ENCODE measurements around the gene SETD9.
A peak's percentile ranks its signal among the peaks of the same experiment; 100 is the strongest.

Gene SETD9

GRCh38 chr5:56908942-56909293 lies 478 bp upstream of the SETD9 start:
- Mint-ChIP-seq H3K4me1 (peaks cover 20% of the 10 kb centered on the region), H3K27me3 (no peaks in the 10 kb centered on the region), H3K36me3 (ENCODE audit: insufficient read depth) (peaks cover 2% of the 10 kb centered on the region), H3K4me3 (peak overlapping the region; percentile 98), H3K27ac (ENCODE audit: low read depth) (peak overlapping the region; percentile 98), H3K9me3 (no peaks in the 10 kb centered on the region)
- ATAC-seq (replicated peaks; ENCODE audit: extremely low read depth, poor library complexity, severe bottlenecking) = peak; percentile 6
- DNase-seq (ENCODE audit: low spot score in 2 of 2) = no peak

GRCh38 chr5:56910210-56910965 lies 992 bp downstream of the SETD9 start:
- peak; percentile 34 for ATAC-seq (replicated peaks; ENCODE audit: extremely low read depth, poor library complexity, severe bottlenecking)

DNA sequence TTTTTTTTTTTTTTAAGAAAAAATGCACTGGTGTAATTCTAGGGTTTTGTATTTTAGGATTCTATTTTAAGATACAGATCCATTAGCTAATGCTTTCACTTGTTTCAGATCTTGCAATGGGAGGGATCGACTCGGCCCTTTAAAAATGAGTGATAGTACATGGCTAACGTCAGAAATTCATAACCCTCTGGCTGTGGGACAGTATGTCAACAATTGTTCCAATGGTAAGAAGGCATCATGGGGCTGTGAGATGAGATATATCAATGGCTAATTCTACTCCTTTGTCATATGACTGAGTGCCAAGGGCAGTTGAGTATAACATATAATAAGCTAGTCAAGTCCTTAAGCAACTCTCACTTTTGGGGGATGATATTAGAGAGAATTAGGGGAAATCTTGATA lies 4.4 kb downstream of the SETD9 start:
- Mint-ChIP-seq H3K4me1 (peaks cover 14% of the 10 kb centered on the region), H3K27me3 (no peaks in the 10 kb centered on the region), H3K36me3 (ENCODE audit: insufficient read depth) (peaks cover 2% of the 10 kb centered on the region), H3K27ac (ENCODE audit: low read depth) (no peak overlapping the region), H3K9me3 (no peaks in the 10 kb centered on the region), H3K4me3 (no peak overlapping the region)
- no peak for ATAC-seq (replicated peaks; ENCODE audit: extremely low read depth, poor library complexity, severe bottlenecking)
- DNase-seq (ENCODE audit: low spot score in 2 of 2) = no peak

More at GRCh38 chr5:56910210-56910965, 992 bp downstream of the SETD9 start:
- Mint-ChIP-seq H3K9me3 (no peaks in the 10 kb centered on the region), H3K4me1 (peaks cover 20% of the 10 kb centered on the region), H3K4me3 (peak overlapping the region; percentile 98), H3K27ac (ENCODE audit: low read depth) (peak overlapping the region; percentile 51), H3K36me3 (ENCODE audit: insufficient read depth) (peaks cover 2% of the 10 kb centered on the region), H3K27me3 (no peaks in the 10 kb centered on the region)
- no peak for DNase-seq (ENCODE audit: low spot score in 2 of 2)

DNA sequence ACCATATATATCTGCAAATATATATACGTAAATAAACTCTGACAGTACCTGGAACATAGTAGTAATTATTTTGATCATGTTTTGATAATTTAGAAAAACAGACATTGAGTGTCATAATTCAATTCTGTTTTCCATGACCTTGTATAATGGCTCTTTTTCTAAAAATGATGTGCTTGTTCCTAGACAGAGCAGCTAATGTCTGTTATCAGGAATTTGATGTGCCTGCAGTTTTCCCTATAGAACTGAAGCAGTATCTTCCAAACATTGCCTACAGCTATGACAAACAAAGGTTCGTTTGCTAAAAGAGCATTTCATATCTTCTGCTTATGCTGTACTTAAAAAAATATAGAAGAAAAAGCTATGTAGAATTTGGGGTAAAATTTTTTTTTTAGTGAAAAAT lies 5.3 kb downstream of the SETD9 start:
- no peak for ATAC-seq (replicated peaks; ENCODE audit: extremely low read depth, poor library complexity, severe bottlenecking)
- no peaks in the 10 kb centered on the region for H3K27me3 Mint-ChIP-seq

DNA sequence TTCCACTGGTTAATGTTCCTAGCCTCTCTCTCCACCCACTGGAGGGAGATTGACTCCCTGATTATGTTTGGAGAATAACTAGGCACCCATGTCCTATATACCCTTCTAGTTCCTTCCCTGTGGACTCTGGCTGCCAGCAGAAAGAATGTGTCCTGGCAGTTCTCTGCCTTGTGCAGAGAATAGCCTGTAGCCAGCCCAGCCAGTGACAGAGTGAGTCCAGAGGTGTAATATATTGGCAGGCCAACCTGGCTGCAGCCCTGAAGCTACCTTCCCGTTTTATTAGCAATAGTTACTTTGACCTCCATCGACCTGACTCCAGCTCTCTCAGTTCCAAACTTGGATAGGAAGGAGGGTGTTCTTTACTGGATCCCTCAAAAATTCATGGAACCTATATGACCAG lies 8.1 kb downstream of the SETD9 start:
- DNase-seq (ENCODE audit: low spot score in 2 of 2) (no peak), ATAC-seq (replicated peaks; ENCODE audit: extremely low read depth, poor library complexity, severe bottlenecking) (no peak)
- no peak overlapping the region for H3K27ac Mint-ChIP-seq (ENCODE audit: low read depth)
- no peaks in the 10 kb centered on the region for H3K27me3 Mint-ChIP-seq
- no peaks in the 10 kb centered on the region for H3K4me1 Mint-ChIP-seq
- H3K9me3 Mint-ChIP-seq = no peaks in the 10 kb centered on the region
- H3K36me3 Mint-ChIP-seq (ENCODE audit: insufficient read depth) = peaks cover 10% of the 10 kb centered on the region
- H3K4me3 Mint-ChIP-seq = no peak overlapping the region

More for the DNA sequence above, 5.3 kb downstream of the SETD9 start:
- Mint-ChIP-seq H3K9me3 (no peaks in the 10 kb centered on the region), H3K4me1 (peaks cover 9% of the 10 kb centered on the region), H3K36me3 (ENCODE audit: insufficient read depth) (peaks cover 4% of the 10 kb centered on the region), H3K4me3 (no peak overlapping the region), H3K27ac (ENCODE audit: low read depth) (no peak overlapping the region)
- DNase-seq (ENCODE audit: low spot score in 2 of 2) = no peak

- ATAC-seq (replicated peaks; ENCODE audit: extremely low read depth, poor library complexity, severe bottlenecking) (no peak), DNase-seq (ENCODE audit: low spot score in 2 of 2) (no peak)
- peaks cover 14% of the 10 kb centered on the region for H3K36me3 Mint-ChIP-seq (ENCODE audit: insufficient read depth)
- H3K4me3 Mint-ChIP-seq = no peak overlapping the region
- no peaks in the 10 kb centered on the region for H3K27me3 Mint-ChIP-seq
- H3K27ac Mint-ChIP-seq (ENCODE audit: low read depth) = no peak overlapping the region
- no peaks in the 10 kb centered on the region for H3K9me3 Mint-ChIP-seq
- H3K4me1 Mint-ChIP-seq = no peaks in the 10 kb centered on the region
Measured at GRCh38 chr5:56918054-56918453, 8.7 kb downstream of the SETD9 start.

- Mint-ChIP-seq H3K27ac (ENCODE audit: low read depth) (no peak overlapping the region), H3K27me3 (no peaks in the 10 kb centered on the region), H3K4me1 (no peaks in the 10 kb centered on the region), H3K4me3 (no peak overlapping the region), H3K36me3 (ENCODE audit: insufficient read depth) (peaks cover 26% of the 10 kb centered on the region), H3K9me3 (no peaks in the 10 kb centered on the region)
- ATAC-seq (replicated peaks; ENCODE audit: extremely low read depth, poor library complexity, severe bottlenecking) (no peak), DNase-seq (ENCODE audit: low spot score in 2 of 2) (no peak)
Measured at GRCh38 chr5:56919942-56920662, 10.7 kb downstream of the SETD9 start.

DNA sequence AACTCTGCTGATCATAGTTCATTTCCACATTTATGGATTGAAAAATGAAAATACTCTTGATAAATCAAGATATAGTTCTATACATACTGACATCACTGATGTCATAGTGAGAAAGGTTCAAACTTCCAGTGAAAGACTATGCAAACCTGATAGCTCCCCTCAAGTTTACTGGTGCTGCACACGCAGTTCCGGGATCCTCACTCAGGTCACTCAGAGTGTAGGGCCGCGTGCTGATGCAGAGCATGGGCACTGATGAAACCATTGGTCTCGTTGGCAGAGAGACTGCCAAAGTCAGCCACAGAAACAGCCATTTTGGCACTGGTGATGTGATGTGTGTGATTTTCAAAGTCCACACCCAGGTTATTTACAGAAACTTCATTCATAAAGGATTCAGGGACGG lies 13.5 kb downstream of the SETD9 start:
- Mint-ChIP-seq H3K36me3 (ENCODE audit: insufficient read depth) (peaks cover 39% of the 10 kb centered on the region), H3K4me1 (peaks cover 6% of the 10 kb centered on the region), H3K9me3 (no peaks in the 10 kb centered on the region), H3K27me3 (no peaks in the 10 kb centered on the region), H3K4me3 (no peak overlapping the region), H3K27ac (ENCODE audit: low read depth) (no peak overlapping the region)
- ATAC-seq (replicated peaks; ENCODE audit: extremely low read depth, poor library complexity, severe bottlenecking) = no peak
- DNase-seq (ENCODE audit: low spot score in 2 of 2) = no peak

GRCh38 chr5:56934325-56934724 lies 24.9 kb downstream of the SETD9 start:
- no peaks in the 10 kb centered on the region for H3K27me3 Mint-ChIP-seq
- H3K36me3 Mint-ChIP-seq (ENCODE audit: insufficient read depth) = peaks cover 46% of the 10 kb centered on the region

GRCh38 chr5:56938858-56939257 lies 29.5 kb downstream of the SETD9 start:
- no peak for ATAC-seq (replicated peaks; ENCODE audit: extremely low read depth, poor library complexity, severe bottlenecking)
- H3K4me1 Mint-ChIP-seq = peaks cover 16% of the 10 kb centered on the region
- H3K4me3 Mint-ChIP-seq = no peak overlapping the region
- H3K36me3 Mint-ChIP-seq (ENCODE audit: insufficient read depth) = peaks cover 56% of the 10 kb centered on the region
- no peaks in the 10 kb centered on the region for H3K9me3 Mint-ChIP-seq
- DNase-seq (ENCODE audit: low spot score in 2 of 2) = no peak
- H3K27ac Mint-ChIP-seq (ENCODE audit: low read depth) = no peak overlapping the region
- H3K27me3 Mint-ChIP-seq = no peaks in the 10 kb centered on the region

More at GRCh38 chr5:56934325-56934724, 24.9 kb downstream of the SETD9 start:
- H3K9me3 Mint-ChIP-seq = no peaks in the 10 kb centered on the region
- H3K4me3 Mint-ChIP-seq = no peak overlapping the region
- ATAC-seq (replicated peaks; ENCODE audit: extremely low read depth, poor library complexity, severe bottlenecking) (no peak), DNase-seq (ENCODE audit: low spot score in 2 of 2) (no peak)
- no peaks in the 10 kb centered on the region for H3K4me1 Mint-ChIP-seq
- no peak overlapping the region for H3K27ac Mint-ChIP-seq (ENCODE audit: low read depth)

DNA sequence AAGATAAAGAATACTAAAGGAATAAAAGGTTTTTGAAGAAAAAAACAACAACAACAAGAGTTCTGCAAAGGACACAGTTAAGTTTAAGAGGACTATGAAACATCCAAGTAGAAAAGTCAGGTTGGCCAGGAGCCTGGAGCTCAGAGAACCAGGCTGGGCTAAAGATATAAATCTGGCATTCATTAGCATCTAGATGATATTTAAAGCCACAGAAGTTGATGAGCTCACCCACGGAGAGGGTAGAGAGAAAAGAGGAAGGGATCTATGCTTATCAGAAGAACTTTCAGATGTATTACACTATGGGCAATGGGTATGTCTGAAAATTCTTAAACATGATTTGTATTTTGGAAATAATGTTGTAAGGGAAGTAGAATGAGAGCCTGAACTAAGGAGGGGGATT lies 32.6 kb downstream of the SETD9 start:
- DNase-seq (ENCODE audit: low spot score in 2 of 2) = no peak
- Mint-ChIP-seq H3K9me3 (no peaks in the 10 kb centered on the region), H3K27me3 (no peaks in the 10 kb centered on the region), H3K36me3 (ENCODE audit: insufficient read depth) (peaks cover 50% of the 10 kb centered on the region), H3K4me1 (peaks cover 16% of the 10 kb centered on the region), H3K4me3 (no peak overlapping the region), H3K27ac (ENCODE audit: low read depth) (no peak overlapping the region)
- no peak for ATAC-seq (replicated peaks; ENCODE audit: extremely low read depth, poor library complexity, severe bottlenecking)

- Mint-ChIP-seq H3K4me1 (peaks cover 24% of the 10 kb centered on the region), H3K9me3 (no peaks in the 10 kb centered on the region), H3K27me3 (no peaks in the 10 kb centered on the region), H3K27ac (ENCODE audit: low read depth) (no peak overlapping the region), H3K4me3 (no peak overlapping the region), H3K36me3 (ENCODE audit: insufficient read depth) (peaks cover 39% of the 10 kb centered on the region)
- DNase-seq (ENCODE audit: low spot score in 2 of 2) (no peak), ATAC-seq (replicated peaks; ENCODE audit: extremely low read depth, poor library complexity, severe bottlenecking) (no peak)
Measured at GRCh38 chr5:56947052-56947451, 37.7 kb downstream of the SETD9 start.

DNA sequence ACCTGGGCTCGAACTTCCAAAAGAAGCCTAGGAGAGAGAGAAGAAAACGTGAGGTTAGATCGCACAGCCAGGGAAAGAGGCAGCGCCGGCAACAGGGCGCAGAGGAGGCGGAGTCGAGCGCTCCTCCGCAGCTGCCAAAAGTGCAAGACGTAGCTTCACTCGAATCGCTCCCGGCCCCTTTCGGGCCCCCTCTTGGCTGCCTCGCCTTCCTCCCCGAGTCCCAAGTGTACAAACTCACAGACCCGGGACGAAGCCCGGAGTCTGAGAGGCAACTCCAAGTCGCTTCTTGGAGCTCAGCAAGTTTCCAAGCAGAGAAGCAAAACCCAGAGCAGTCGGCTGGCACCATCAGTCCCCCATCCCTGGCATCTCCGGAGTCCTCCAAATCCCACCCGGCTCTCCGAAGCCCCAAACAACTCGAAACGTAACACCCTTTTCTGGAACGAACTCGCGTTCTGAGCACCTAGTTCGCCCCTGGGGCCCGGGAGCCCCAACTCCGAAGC lies 41.3 kb downstream of the SETD9 start:
- H3K9me3 Mint-ChIP-seq = no peaks in the 10 kb centered on the region
- peaks cover 29% of the 10 kb centered on the region for H3K27me3 Mint-ChIP-seq

More for the DNA sequence above, 41.3 kb downstream of the SETD9 start:
- peaks cover 30% of the 10 kb centered on the region for H3K4me1 Mint-ChIP-seq
- peaks cover 20% of the 10 kb centered on the region for H3K36me3 Mint-ChIP-seq (ENCODE audit: insufficient read depth)
- H3K27ac Mint-ChIP-seq (ENCODE audit: low read depth) = peak overlapping the region; percentile 78
- H3K4me3 Mint-ChIP-seq = peak overlapping the region; percentile 91
- ATAC-seq (replicated peaks; ENCODE audit: extremely low read depth, poor library complexity, severe bottlenecking) (peak; percentile 45), DNase-seq (ENCODE audit: low spot score in 2 of 2) (peak; percentile 19 to 20)

All from central memory CD8-positive, alpha-beta T cell (primary cell).